NOMO-1 (cell line): ENCODE measurements around the gene OSBPL9.
"Not testable (repeated sequence)": the region's sequence is repeated elsewhere in the genome, so short reads cannot be mapped to it uniquely, and the experiment has no call there.

Experiments used
- DNase-seq, 2 experiments: peaks; one replicate each; lab custom pipeline; 2025; ENCODE audit not compliant: unreplicated experiment in 2 of 2; lab: John Stamatoyannopoulos, UW

The OSBPL9 gene

GRCh38 chr1:51663721-51664120, 46.8 kb downstream of the OSBPL9 start:
- DNase-seq = peak in 1 of 2 experiments; percentile 56

- DNase-seq = no peak
Measured at GRCh38 chr1:51664421-51665240, 47.7 kb downstream of the OSBPL9 start.

- peak in 1 of 2 experiments; percentile 11 for DNase-seq
Measured at GRCh38 chr1:51666478-51666877, 49.6 kb downstream of the OSBPL9 start.

GRCh38 chr1:51667561-51667960, 50.7 kb downstream of the OSBPL9 start:
- no peak for DNase-seq

- DNase-seq = no peak
Measured at GRCh38 chr1:51669272-51669671, 52.4 kb downstream of the OSBPL9 start.

GRCh38 chr1:51669816-51670215, 52.9 kb downstream of the OSBPL9 start:
- no peak for DNase-seq

- no peak for DNase-seq
Measured at GRCh38 chr1:51671527-51672325, 54.8 kb downstream of the OSBPL9 start.

GRCh38 chr1:51673279-51673678, 56.4 kb downstream of the OSBPL9 start:
- no peak for DNase-seq

- DNase-seq = no peak
Measured at GRCh38 chr1:51675177-51675780, 58.4 kb downstream of the OSBPL9 start.

GRCh38 chr1:51679435-51679834, 62.5 kb downstream of the OSBPL9 start:
- no peak for DNase-seq

GRCh38 chr1:51684776-51685175, 67.9 kb downstream of the OSBPL9 start:
- no peak for DNase-seq

GRCh38 chr1:51686450-51686849, 69.6 kb downstream of the OSBPL9 start:
- no peak for DNase-seq

GRCh38 chr1:51689075-51689440, 72.2 kb downstream of the OSBPL9 start:
- DNase-seq = no peak

- DNase-seq = no peak
Measured at GRCh38 chr1:51689643-51690042, 72.8 kb downstream of the OSBPL9 start.

GRCh38 chr1:51690285-51690961, 73.5 kb downstream of the OSBPL9 start:
- DNase-seq = peak in 1 of 2 experiments; percentile 38

GRCh38 chr1:51691920-51692319, 75.0 kb downstream of the OSBPL9 start:
- DNase-seq = no peak

- no peak for DNase-seq
Measured at GRCh38 chr1:51693419-51694155, 76.7 kb downstream of the OSBPL9 start.

- DNase-seq = peak; percentile 20 to 24
Measured at GRCh38 chr1:51697166-51697565, 80.3 kb downstream of the OSBPL9 start.

- no peak for DNase-seq
Measured at GRCh38 chr1:51699391-51699790, 82.5 kb downstream of the OSBPL9 start.

- not testable (repeated sequence) for DNase-seq
Measured at GRCh38 chr1:51701782-51702181, 84.9 kb downstream of the OSBPL9 start.
